GM23248 (cell line): Measurements from ENCODE around the gene ACE.

ENCODE experiments used
- EZH2 ChIP-seq: fragments of 200-600 bp; sonication (generic); IDR thresholded peaks from 2 replicates; pipeline ENCODE4 v1.6.1; 2018; ENCODE audit warnings: antibody characterized with exemption, mild to moderate bottlenecking; ENCODE audit not compliant: insufficient read depth, poor library complexity, severe bottlenecking
- EZH2phosphoT487 ChIP-seq: fragments of 200-600 bp; sonication (generic); IDR thresholded peaks from 2 replicates; pipeline ENCODE4 v1.6.1; 2018; ENCODE audit warnings: antibody characterized with exemption, moderate library complexity, mild to moderate bottlenecking, low read depth; ENCODE audit not compliant: insufficient read depth

- no peak for TF ChIP-seq EZH2
- no peak for TF ChIP-seq EZH2phosphoT487
Observed at GRCh38 chr17:63445065-63445464, 31.8 kb upstream of the ACE start.
